Lung (tissue), 12 donors: ENCODE data around the gene FGGY. TPM values are rescaled to one million over a fixed set of nuclear protein-coding genes. Genes with fewer than 3 reads are reported as not detected.

Experiments used
- ATAC-seq: fragments of 200-7000 bp; cut with Tn5 transposase; one replicate; pipeline ENCODE4 v1.9.1; 2020; ENCODE audit warnings: moderate number of reproducible peaks; ENCODE audit not compliant: insufficient read depth, low FRiP score
- DNase-seq, 3 donors: peaks; one replicate each; pipeline ENCODE4 v3.0.0-alpha.2; 2013 to 2017
- H3K27ac ChIP-seq, 2 donors: one replicate each; pipeline ENCODE4 v1.5.1; 2013; ENCODE audit warnings: mild to moderate bottlenecking in 2 of 2, moderate library complexity in 2 of 2, control low read depth in 1 of 2, inconsistent platforms in 1 of 2, low read depth in 1 of 2, low read length in 1 of 2
- H3K27me3 ChIP-seq, 3 donors: one replicate each; pipeline ENCODE4 v1.5.1; 2013; ENCODE audit warnings: low read length in 2 of 3; ENCODE audit not compliant: control insufficient read depth in 3 of 3, insufficient read depth in 3 of 3
- H3K36me3 ChIP-seq, 4 donors: one replicate each; pipeline ENCODE4 v1.5.1; 2013; ENCODE audit warnings: low read length in 4 of 4, mild to moderate bottlenecking in 1 of 4, moderate library complexity in 1 of 4; ENCODE audit not compliant: control insufficient read depth in 4 of 4, insufficient read depth in 4 of 4
- H3K4me1 ChIP-seq, 5 donors: one replicate each; pipeline ENCODE4 v1.5.1; 2013; ENCODE audit warnings: low read length in 5 of 5, mild to moderate bottlenecking in 2 of 5, moderate library complexity in 1 of 5; ENCODE audit not compliant: control insufficient read depth in 5 of 5, insufficient read depth in 5 of 5
- H3K4me3 ChIP-seq: one replicate; pipeline ENCODE4 v1.5.1; 2013; ENCODE audit warnings: mild to moderate bottlenecking, control low read depth, moderate library complexity
- H3K9ac ChIP-seq, 2 donors: one replicate each; pipeline ENCODE4 v1.5.1; 2013; ENCODE audit warnings: low read length in 2 of 2, control low read depth in 1 of 2; ENCODE audit not compliant: insufficient read depth in 1 of 2
- H3K9me3 ChIP-seq, 4 donors: one replicate each; pipeline ENCODE4 v1.5.1; 2013; ENCODE audit warnings: low read length in 3 of 4, mild to moderate bottlenecking in 1 of 4, moderate library complexity in 1 of 4; ENCODE audit not compliant: control insufficient read depth in 4 of 4, insufficient read depth in 3 of 4
- WGBS, 2 donors: extraction: QIAGEN DNeasy Blood & Tissue Kit; methylation state at CpG; one replicate each; pipeline ENCODE4 v1.1.7; 2013; 5-methylcytosine and 5-hydroxymethylcytosine counted together
- polyA plus RNA-seq, 2 donors: library from polyadenylated mRNA; stranded (reverse); fragments of 200-250 nt; gene quantifications; one replicate each; pipeline ENCODE4 v1.2.1, GENCODE V29; 2013
- total RNA-seq, 2 donors: library from RNA; depleted of rRNA in 1 of 2; stranded (reverse); fragments of >200 nt in 1 of 2; gene quantifications; one replicate each; pipeline ENCODE4 v1.2.1, GENCODE V29; 2014 to 2021
- TF ChIP-seq, protein P1 (sequence below): IDR thresholded peaks from 2 replicates; pipeline ENCODE4 v1.5.1; 2012; ENCODE audit warnings: mild to moderate bottlenecking; ENCODE audit errors: control extremely low read depth, extremely low read depth
- donor health status: control.
- donor health status: control.
- donor health status: Bipolar disorder and iron deficiency.
- donor health status: healthy.
- donor health status: DM: yes; HTN: yes; CAD: no.

The FGGY gene
- total and polyA plus RNA-seq, 4 donors: 16.1 to 42.3 (median 18.3) TPM

DNA sequence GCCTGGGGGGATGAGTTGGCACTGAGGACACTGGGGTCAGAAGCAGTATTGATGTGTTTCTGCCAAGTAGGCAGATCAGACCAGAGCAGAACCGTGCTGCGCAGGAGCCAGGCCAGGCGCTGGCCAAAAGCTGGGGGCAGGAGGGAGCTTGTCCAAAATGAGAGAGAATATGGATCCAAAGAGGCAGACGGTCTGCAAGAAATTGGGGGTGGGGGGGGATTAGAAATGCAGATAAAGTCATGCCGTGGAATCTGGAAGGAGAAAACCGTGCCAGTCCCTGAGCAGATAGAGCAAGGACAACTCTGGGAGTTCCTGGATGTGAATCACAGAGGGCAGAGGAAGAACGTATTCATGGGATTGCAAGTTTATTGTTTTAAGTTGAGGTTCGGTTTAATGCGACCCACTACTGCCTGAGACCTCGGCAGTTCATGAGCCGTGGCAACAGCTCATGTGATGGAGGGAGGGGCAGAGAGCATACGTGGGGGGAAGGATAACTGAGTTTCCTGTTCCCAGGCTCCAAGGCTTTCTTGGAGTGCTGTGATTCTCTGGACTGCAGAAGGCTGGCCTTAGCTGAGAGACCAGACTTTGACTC is 224.0 kb downstream of the FGGY start:
- ATAC-seq (no peak), DNase-seq (peak in 1 of 3 donors; percentile 62)
- WGBS, 2 donors: 74 to 77% methylated on average over 12 of the region's 12 CpGs
- Histone ChIP-seq H3K27ac (no peak overlapping the region), H3K9me3 (peaks cover 0 to 2% (median 0%) of the 10 kb centered on the region in 4 donors), H3K4me1 (peaks cover 0 to 8% (median 3%) of the 10 kb centered on the region in 5 donors), H3K36me3 (peaks cover 0 to 2% (median 0%) of the 10 kb centered on the region in 4 donors), H3K9ac (no peak overlapping the region), H3K4me3 (no peak overlapping the region), H3K27me3 (no peaks in the 10 kb centered on the region)
- TF ChIP-seq, protein P1, sequence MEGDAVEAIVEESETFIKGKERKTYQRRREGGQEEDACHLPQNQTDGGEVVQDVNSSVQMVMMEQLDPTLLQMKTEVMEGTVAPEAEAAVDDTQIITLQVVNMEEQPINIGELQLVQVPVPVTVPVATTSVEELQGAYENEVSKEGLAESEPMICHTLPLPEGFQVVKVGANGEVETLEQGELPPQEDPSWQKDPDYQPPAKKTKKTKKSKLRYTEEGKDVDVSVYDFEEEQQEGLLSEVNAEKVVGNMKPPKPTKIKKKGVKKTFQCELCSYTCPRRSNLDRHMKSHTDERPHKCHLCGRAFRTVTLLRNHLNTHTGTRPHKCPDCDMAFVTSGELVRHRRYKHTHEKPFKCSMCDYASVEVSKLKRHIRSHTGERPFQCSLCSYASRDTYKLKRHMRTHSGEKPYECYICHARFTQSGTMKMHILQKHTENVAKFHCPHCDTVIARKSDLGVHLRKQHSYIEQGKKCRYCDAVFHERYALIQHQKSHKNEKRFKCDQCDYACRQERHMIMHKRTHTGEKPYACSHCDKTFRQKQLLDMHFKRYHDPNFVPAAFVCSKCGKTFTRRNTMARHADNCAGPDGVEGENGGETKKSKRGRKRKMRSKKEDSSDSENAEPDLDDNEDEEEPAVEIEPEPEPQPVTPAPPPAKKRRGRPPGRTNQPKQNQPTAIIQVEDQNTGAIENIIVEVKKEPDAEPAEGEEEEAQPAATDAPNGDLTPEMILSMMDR: no peak

DNA sequence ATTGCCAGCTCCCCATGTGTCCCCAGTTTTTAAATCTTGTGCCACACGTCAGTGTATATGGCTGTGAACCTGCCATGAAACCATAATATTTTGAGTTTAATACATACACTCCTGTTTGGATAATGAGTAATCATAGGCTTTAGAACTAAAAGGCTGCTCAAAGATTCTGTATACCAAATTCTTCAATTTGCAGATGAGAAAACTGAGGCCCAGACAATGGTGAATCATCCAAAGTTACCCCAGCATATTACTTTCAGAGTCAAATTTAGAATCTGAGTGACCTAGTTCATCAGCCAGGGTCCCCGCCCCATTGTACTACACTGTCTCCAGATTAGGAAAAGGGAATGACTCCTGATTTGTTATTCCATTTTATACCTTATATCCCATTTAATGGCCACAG is 224.6 kb downstream of the FGGY start:
- 90% methylated on average over 2 of the region's 2 CpGs for WGBS, 2 donors
- Histone ChIP-seq H3K4me1 (peaks cover 0 to 8% (median 3%) of the 10 kb centered on the region in 5 donors), H3K4me3 (no peak overlapping the region), H3K36me3 (peaks cover 0 to 2% (median 0%) of the 10 kb centered on the region in 4 donors), H3K27ac (no peak overlapping the region), H3K9me3 (peaks cover 0 to 2% (median 0%) of the 10 kb centered on the region in 4 donors), H3K27me3 (no peaks in the 10 kb centered on the region), H3K9ac (no peak overlapping the region)
- DNase-seq (no peak), ATAC-seq (no peak)
- TF ChIP-seq, protein P1: no peak

DNA sequence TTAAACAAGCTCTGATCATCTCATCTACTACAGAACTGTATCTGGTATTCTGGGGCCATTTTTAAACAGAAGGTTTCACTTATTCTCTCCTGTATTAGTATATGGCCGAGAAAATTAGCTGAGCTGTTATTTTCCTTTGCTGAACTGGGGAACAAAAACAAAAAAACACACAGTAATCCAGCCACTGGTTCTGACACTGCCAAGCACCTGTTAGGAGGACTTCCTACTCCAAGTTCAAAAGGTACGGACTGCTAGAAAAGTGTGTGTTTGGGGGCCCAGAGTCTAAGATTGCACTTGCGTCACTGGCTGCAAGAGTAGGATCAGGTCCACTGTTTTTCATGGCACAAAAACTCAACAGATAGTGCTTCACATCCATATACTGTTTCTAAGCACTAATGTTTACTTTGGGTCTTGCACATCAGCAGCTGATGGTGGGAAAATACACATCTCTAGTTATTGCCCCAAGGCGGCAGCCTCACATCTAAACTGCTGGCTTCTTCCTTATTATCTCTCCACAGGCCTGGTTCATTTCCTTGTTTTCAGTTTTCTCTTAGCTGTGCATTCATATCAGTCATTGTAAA is 226.1 kb downstream of the FGGY start:
- DNase-seq (no peak), ATAC-seq (no peak)
- Histone ChIP-seq H3K27ac (no peak overlapping the region), H3K9ac (no peak overlapping the region), H3K4me1 (peaks cover 0 to 8% (median 3%) of the 10 kb centered on the region in 5 donors), H3K4me3 (no peak overlapping the region), H3K36me3 (peaks cover 0 to 2% (median 0%) of the 10 kb centered on the region in 4 donors), H3K9me3 (peaks cover 0 to 2% (median 0%) of the 10 kb centered on the region in 4 donors), H3K27me3 (no peaks in the 10 kb centered on the region)
- 91 to 93% methylated on average over 4 of the region's 4 CpGs for WGBS, 2 donors
- TF ChIP-seq, protein P1: no peak
